ENCODE measurements around the gene HAPLN1. TPM values are rescaled to one million over a fixed set of nuclear protein-coding genes. Genes with fewer than 3 reads are reported as not detected.

The HAPLN1 gene
- polyA plus RNA-seq, 2 of the 4 experiments (the other 2 are of a cell fraction) = not detected

DNA sequence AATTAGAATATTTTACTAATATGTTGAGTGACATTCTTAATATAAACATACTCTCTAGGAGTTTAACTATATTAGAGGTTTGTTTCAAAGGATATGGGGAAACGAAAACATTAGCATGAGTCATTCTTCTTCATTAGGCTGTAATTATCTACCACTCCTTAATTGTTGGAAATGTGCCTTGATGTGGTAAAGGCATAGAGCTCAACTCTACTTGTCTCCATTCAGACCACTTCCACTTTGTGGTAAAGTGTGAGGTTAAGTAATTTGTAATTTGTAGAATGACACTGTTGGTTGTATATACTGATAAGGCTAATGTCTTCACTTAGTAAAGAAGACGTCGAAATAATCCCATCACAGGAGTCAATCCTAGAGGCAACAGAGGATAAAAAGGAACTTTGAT lies 58.1 kb downstream of the HAPLN1 start:
- H3K27ac ChIP-seq = no peak overlapping the region
- FAIRE-seq (no peak), DNase-seq (ENCODE audit: low read depth in 1 of 2, low spot score in 1 of 2) (no peak), ATAC-seq (no peak)
- 46% methylated on average over 3 of the region's 3 CpGs for WGBS (ENCODE audit: missing lambda C conversion rate)
- H3K4me2 ChIP-seq = no peak overlapping the region
- H3K9me3 ChIP-seq = no peaks in the 10 kb centered on the region
- H3K4me1 ChIP-seq = no peaks in the 10 kb centered on the region
- no peak overlapping the region for H3K4me3 ChIP-seq
- ChIA-PET CTCF (no interaction called here), POLR2A (no interaction called here)
- no peak for TF ChIP-seq RFX5 (IDR thresholded peaks at IDR 0.05)
- TF ChIP-seq JUN (IDR thresholded peaks at IDR 0.05) = no peak
- TF ChIP-seq HES2 (IDR thresholded peaks at IDR 0.05) = no peak
- no peak for TF ChIP-seq NPAS2 (CRISPR knock-in tag; IDR thresholded peaks at IDR 0.05; ENCODE audit: borderline replicate concordance)
- no peak for TF ChIP-seq CHD2 (IDR thresholded peaks at IDR 0.05; ENCODE audit: low read length, partially characterized antibody)
- no peak for TF ChIP-seq NR3C1 (IDR thresholded peaks at IDR 0.05)
- TF ChIP-seq PBX3 (IDR thresholded peaks at IDR 0.05) = no peak
- TF ChIP-seq FOXS1 (CRISPR knock-in tag; IDR thresholded peaks at IDR 0.05) = no peak
- TF ChIP-seq TFCP2L1 (CRISPR knock-in tag; IDR thresholded peaks at IDR 0.05) = no peak
- no peak for TF ChIP-seq NFE2L2 (conservative IDR thresholded peaks at IDR 0.05; ENCODE audit: low read length)
- TF ChIP-seq SMC3 (IDR thresholded peaks at IDR 0.05) = no peak
- TF ChIP-seq KDM5A (IDR thresholded peaks at IDR 0.05) = no peak
- TF ChIP-seq RNF2 (IDR thresholded peaks at IDR 0.05; ENCODE audit: borderline replicate concordance, low read depth) = no peak
- TF ChIP-seq MAX (IDR thresholded peaks at IDR 0.05) = no peak
- TF ChIP-seq JUNB (IDR thresholded peaks at IDR 0.05) = no peak
- no peak for TF ChIP-seq PHF8 (IDR thresholded peaks at IDR 0.05; ENCODE audit: borderline replicate concordance, low read depth)
- TF ChIP-seq GATA3 (IDR thresholded peaks at IDR 0.05; ENCODE audit: borderline replicate concordance) = no peak
- TF ChIP-seq CBX8 (IDR thresholded peaks at IDR 0.05) = no peak
- no peak for TF ChIP-seq HOXA7 (CRISPR knock-in tag; IDR thresholded peaks at IDR 0.05)

GRCh38 chr5:83657807-83658525 lies 62.7 kb downstream of the HAPLN1 start:
- ChIA-PET CTCF (no interaction called here), POLR2A (no interaction called here)
- Histone ChIP-seq H3K4me2 (no peak overlapping the region), H3K4me3 (no peak overlapping the region), H3K27ac (no peak overlapping the region), H3K4me1 (no peaks in the 10 kb centered on the region), H3K9me3 (no peaks in the 10 kb centered on the region)
- TF ChIP-seq GATA3 (IDR thresholded peaks at IDR 0.05; ENCODE audit: borderline replicate concordance) (no peak), CEBPB (IDR thresholded peaks at IDR 0.05) (peak; percentile 52 to 69; a peak in 2 of 4 replicates)
- ATAC-seq (no peak), FAIRE-seq (no peak), DNase-seq (ENCODE audit: low read depth in 1 of 2, low spot score in 1 of 2) (no peak)
- WGBS (ENCODE audit: missing lambda C conversion rate) = 73% methylated on average over 1 of the region's 1 CpG

DNA sequence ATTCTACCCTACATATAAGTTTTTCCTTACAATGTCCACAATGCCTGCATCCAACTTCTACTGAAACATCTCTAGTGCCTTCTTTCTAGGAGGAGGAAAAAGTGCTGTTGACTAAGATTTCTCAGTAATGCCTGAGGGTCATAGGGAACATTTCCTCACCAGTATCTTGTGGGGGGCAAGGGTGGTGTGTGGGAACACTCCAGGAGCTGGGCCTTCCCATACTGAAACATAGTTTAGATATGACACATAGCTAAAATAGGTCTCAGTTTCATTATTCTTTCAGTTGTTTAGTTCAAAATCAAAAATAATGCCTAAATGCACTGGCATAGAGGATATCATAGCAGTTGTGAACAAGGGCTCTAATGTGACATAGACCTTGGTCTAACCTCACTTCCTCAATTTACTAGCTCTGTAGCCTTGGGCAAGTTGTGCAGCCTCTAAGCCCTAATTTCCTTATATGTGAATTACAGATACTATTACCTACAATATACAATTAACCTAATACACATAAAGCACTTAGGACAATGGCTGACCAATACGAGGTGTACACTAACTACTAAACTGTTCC lies 66.1 kb downstream of the HAPLN1 start:
- whole genome bisulfite sequencing (ENCODE audit: missing lambda C conversion rate) = 13% methylated on average over 1 of the region's 1 CpG
- POLR2A ChIA-PET = no interaction called here

More for the DNA sequence above, 66.1 kb downstream of the HAPLN1 start:
- CTCF ChIA-PET = no interaction called here
- no peak overlapping the region for H3K4me3 ChIP-seq
- H3K9me3 ChIP-seq = no peaks in the 10 kb centered on the region
- no peak for ATAC-seq
- FAIRE-seq = no peak
- no peaks in the 10 kb centered on the region for H3K4me1 ChIP-seq
- DNase-seq (ENCODE audit: low read depth in 1 of 2, low spot score in 1 of 2) = no peak
- TF ChIP-seq BHLHE40 (IDR thresholded peaks at IDR 0.05; ENCODE audit: low read depth, low read length) (no peak), HOXB5 (CRISPR knock-in tag; IDR thresholded peaks at IDR 0.05) (no peak), HEYL (CRISPR knock-in tag; IDR thresholded peaks at IDR 0.05) (no peak), RNF2 (IDR thresholded peaks at IDR 0.05; ENCODE audit: borderline replicate concordance, low read depth) (no peak), RCOR1 (IDR thresholded peaks at IDR 0.05; ENCODE audit: low read depth, low read length) (no peak), ZC3H11A (IDR thresholded peaks at IDR 0.05) (no peak), EHMT2 (IDR thresholded peaks at IDR 0.05; ENCODE audit: low read depth) (no peak), KDM1A (IDR thresholded peaks at IDR 0.05; ENCODE audit: low read depth) (no peak), RAD21 (conservative IDR thresholded peaks at IDR 0.05 in 1 of 2, IDR thresholded peaks at IDR 0.05 in 1 of 2) (no peak), FOXS1 (CRISPR knock-in tag; IDR thresholded peaks at IDR 0.05) (no peak), TP53 (CRISPR knock-in tag; IDR thresholded peaks at IDR 0.05) (no peak), RARB (CRISPR knock-in tag; IDR thresholded peaks at IDR 0.05) (no peak)
- TF ChIP-seq, protein P1, sequence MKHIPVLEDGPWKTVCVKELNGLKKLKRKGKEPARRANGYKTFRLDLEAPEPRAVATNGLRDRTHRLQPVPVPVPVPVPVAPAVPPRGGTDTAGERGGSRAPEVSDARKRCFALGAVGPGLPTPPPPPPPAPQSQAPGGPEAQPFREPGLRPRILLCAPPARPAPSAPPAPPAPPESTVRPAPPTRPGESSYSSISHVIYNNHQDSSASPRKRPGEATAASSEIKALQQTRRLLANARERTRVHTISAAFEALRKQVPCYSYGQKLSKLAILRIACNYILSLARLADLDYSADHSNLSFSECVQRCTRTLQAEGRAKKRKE (CRISPR knock-in tag; IDR thresholded peaks at IDR 0.05; ENCODE audit: low read depth) = no peak
- H3K27ac ChIP-seq = no peak overlapping the region
- H3K4me2 ChIP-seq = no peak overlapping the region

Measured in A549 (cell line).